Tibial artery (tissue), 4 donors: ENCODE measurements around the gene PRB2.

Experiments used
- DNase-seq, 2 donors: peaks; one replicate each; pipeline ENCODE4 v3.0.0-alpha.2; 2019
- H3K27ac ChIP-seq, 2 donors: fragments of 200-600 bp; sonication (generic) in 1 of 2; 1 replicate in 1 of 2; 2 replicates in 1 of 2; pipeline ENCODE4 v1.5.1; 2018 to 2019; ENCODE audit warnings: mild to moderate bottlenecking in 1 of 2
- H3K27me3 ChIP-seq, 2 donors: fragments of 200-600 bp; sonication (generic) in 1 of 2; one replicate each; pipeline versions ENCODE4 v1.5.1 to v1.6.0; 2016 to 2019
- H3K36me3 ChIP-seq, 3 donors: fragments of 200-600 bp; sonication (generic) in 2 of 3; one replicate each; pipeline ENCODE4 v1.5.1; 2016 to 2019; ENCODE audit warnings: mild to moderate bottlenecking in 2 of 3
- H3K4me1 ChIP-seq, 4 donors: fragments of 200-600 bp; sonication (generic) in 2 of 4; 1 replicate in 3 of 4; 2 replicates in 1 of 4; pipeline ENCODE4 v1.5.1; 2016 to 2019
- H3K4me3 ChIP-seq, 2 donors: fragments of 200-600 bp; sonication (generic) in 1 of 2; 1 replicate in 1 of 2; 2 replicates in 1 of 2; pipeline ENCODE4 v1.5.1; 2018 to 2019; ENCODE audit warnings: mild to moderate bottlenecking in 2 of 2
- H3K9me3 ChIP-seq, 3 donors: fragments of 200-600 bp; sonication (generic) in 1 of 3; one replicate each; pipeline ENCODE4 v1.5.1; 2016 to 2019
- intact Hi-C: fragments of 100-400 bp; cut with DNase I; formaldehyde crosslinking; loops from one replicate; pipeline ENCODE4 v1.15.0; 2023; ENCODE audit warnings: low total_unique reads
- TF ChIP-seq, protein P1 (sequence below), 2 experiments: fragments of 200-600 bp in 1 of 2; fragments of 450-650 bp in 1 of 2; IDR thresholded peaks; one replicate each; pipeline ENCODE4 v1.5.1; 2017 to 2019; ENCODE audit warnings: antibody characterized with exemption in 2 of 2, mild to moderate bottlenecking in 1 of 2, moderate library complexity in 1 of 2

The PRB2 gene

DNA sequence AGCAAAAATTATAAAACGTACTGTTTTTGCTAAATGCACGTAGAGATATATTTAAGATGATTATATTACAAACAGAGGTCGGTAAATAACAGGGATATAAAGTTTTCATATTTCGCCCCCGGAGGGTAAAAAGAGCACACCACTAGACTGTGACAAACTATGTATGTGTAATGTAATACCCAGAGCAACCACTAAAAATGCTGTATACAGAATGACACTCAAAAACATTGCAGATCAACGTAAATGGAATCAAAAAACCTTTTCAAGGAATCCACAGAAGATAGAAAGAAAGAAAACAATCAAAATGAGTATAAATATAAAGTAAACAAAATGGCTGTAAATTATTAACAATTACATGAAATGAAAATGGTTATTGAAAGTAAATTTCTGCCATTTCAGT is 47.6 kb downstream of the PRB2 start:
- Histone ChIP-seq H3K27me3 (no peaks in the 10 kb centered on the region), H3K4me1 (no peaks in the 10 kb centered on the region), H3K4me3 (no peak overlapping the region), H3K9me3 (peaks cover 0 to 6% (median 0%) of the 10 kb centered on the region in 3 donors), H3K36me3 (no peaks in the 10 kb centered on the region), H3K27ac (no peak overlapping the region)
- intact Hi-C loops, result no loop called here
- TF ChIP-seq, protein P1, sequence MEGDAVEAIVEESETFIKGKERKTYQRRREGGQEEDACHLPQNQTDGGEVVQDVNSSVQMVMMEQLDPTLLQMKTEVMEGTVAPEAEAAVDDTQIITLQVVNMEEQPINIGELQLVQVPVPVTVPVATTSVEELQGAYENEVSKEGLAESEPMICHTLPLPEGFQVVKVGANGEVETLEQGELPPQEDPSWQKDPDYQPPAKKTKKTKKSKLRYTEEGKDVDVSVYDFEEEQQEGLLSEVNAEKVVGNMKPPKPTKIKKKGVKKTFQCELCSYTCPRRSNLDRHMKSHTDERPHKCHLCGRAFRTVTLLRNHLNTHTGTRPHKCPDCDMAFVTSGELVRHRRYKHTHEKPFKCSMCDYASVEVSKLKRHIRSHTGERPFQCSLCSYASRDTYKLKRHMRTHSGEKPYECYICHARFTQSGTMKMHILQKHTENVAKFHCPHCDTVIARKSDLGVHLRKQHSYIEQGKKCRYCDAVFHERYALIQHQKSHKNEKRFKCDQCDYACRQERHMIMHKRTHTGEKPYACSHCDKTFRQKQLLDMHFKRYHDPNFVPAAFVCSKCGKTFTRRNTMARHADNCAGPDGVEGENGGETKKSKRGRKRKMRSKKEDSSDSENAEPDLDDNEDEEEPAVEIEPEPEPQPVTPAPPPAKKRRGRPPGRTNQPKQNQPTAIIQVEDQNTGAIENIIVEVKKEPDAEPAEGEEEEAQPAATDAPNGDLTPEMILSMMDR (IDR thresholded peaks at IDR 0.05), result no peak
- no peak for DNase-seq

DNA sequence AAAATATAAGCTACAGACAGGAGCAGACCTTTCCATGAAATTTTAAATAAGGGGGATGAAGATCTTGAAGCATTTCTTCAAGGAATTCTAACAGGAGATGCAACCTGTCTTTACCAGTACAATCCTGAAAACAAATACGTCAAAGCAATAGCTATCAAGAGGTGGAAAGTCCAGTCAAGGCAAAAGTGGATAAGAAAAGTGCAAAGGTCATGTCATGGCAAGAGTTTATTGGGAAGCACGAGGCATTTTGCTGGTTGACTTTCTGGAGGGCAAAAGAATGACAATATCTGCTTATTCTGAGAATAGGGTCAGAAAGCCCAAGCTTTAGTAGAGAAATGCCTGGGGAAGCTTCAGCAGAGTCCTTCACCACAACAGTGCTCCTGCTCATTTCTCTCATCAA is 50.9 kb downstream of the PRB2 start:
- intact Hi-C loops, result no loop called here
- no peaks in the 10 kb centered on the region for H3K36me3 ChIP-seq
- no peak for DNase-seq
- no peaks in the 10 kb centered on the region for H3K27me3 ChIP-seq
- peaks cover 0 to 6% (median 4%) of the 10 kb centered on the region in 3 donors for H3K9me3 ChIP-seq
- H3K4me1 ChIP-seq, result no peaks in the 10 kb centered on the region
- no peak overlapping the region for H3K27ac ChIP-seq
- TF ChIP-seq, protein P1 (IDR thresholded peaks at IDR 0.05), result no peak
- H3K4me3 ChIP-seq, result no peak overlapping the region
